K562 (cell line): ENCODE measurements around the gene ITPR2.

ENCODE experiments used
- ARID3A ChIP-seq: IDR thresholded peaks from 2 replicates; pipeline ENCODE4 v1.6.1; 2012; ENCODE audit warnings: low read depth, low read length, improper control_type of control experiment, borderline replicate concordance
- CTCF ChIP-seq, 3 experiments: IDR thresholded peaks in 2 of 3; conservative IDR thresholded peaks in 1 of 3; 2 replicates each; pipeline ENCODE4 v1.5.1; 2011 to 2012; ENCODE audit warnings: low read length in 3 of 3, mild to moderate bottlenecking in 3 of 3, control low read depth in 2 of 3, improper control_type of control experiment in 1 of 3, inconsistent platforms in 1 of 3, low read depth in 1 of 3, mixed read lengths in 1 of 3, moderate library complexity in 1 of 3; ENCODE audit not compliant: insufficient read depth in 2 of 3
- E2F5 ChIP-seq: sonication (generic); formaldehyde crosslinking; IDR thresholded peaks from 2 replicates; pipeline ENCODE4 v1.8.0; 2022; ENCODE audit warnings: mild to moderate bottlenecking, missing genetic modification reagents
- NR2C2 ChIP-seq, 2 experiments: fragments of 200-800 bp in 1 of 2; sonication (Bioruptor generic) in 1 of 2; sonication (generic) in 1 of 2; formaldehyde crosslinking in 1 of 2; IDR thresholded peaks; 2 replicates each; pipeline versions ENCODE4 v1.6.1 to v1.8.0; 2016 to 2022; ENCODE audit warnings: mild to moderate bottlenecking in 1 of 2, missing compliant biosample characterization in 1 of 2, missing genetic modification characterization in 1 of 2, missing genetic modification reagents in 1 of 2
- SRF ChIP-seq, 2 experiments: fragments of 250-450, 450-650 bp in 1 of 2; sonication (Bioruptor Pico) in 1 of 2; sonication (generic) in 1 of 2; formaldehyde crosslinking; IDR thresholded peaks; 2 replicates each; pipeline versions ENCODE4 v1.5.0 to v1.5.1; 2020 to 2022; ENCODE audit warnings: mild to moderate bottlenecking in 1 of 2, missing genetic modification reagents in 1 of 2
- ZNF318 ChIP-seq, 2 experiments: fragments of 450-650 bp; IDR thresholded peaks; 2 replicates each; pipeline ENCODE4 v1.6.1; 2016; ENCODE audit warnings: mild to moderate bottlenecking in 2 of 2, borderline replicate concordance in 1 of 2, low read depth in 1 of 2, moderate library complexity in 1 of 2

GRCh38 chr12:26740348-26740747 is 92.6 kb downstream of the ITPR2 start:
- no peak for TF ChIP-seq E2F5
- TF ChIP-seq ARID3A = no peak
- no peak for TF ChIP-seq CTCF (IDR thresholded peaks at IDR 0.05 in 2 of 3, conservative IDR thresholded peaks at IDR 0.05 in 1 of 3; ENCODE audit: insufficient read depth in 2 of 3, low read depth in 1 of 3, low read length in 3 of 3)
- no peak for TF ChIP-seq ZNF318 (IDR thresholded peaks at IDR 0.05; ENCODE audit: borderline replicate concordance in 1 of 2, low read depth in 1 of 2)
- no peak for TF ChIP-seq NR2C2 (CRISPR knock-in tag; IDR thresholded peaks at IDR 0.05)
- no peak for TF ChIP-seq NR2C2 (tag; IDR thresholded peaks at IDR 0.05)
- TF ChIP-seq SRF (CRISPR knock-in tag; IDR thresholded peaks at IDR 0.05) = no peak
